ENCODE measurements around the gene ARSJ. TPM values are rescaled to one million over a fixed set of nuclear protein-coding genes. Genes with fewer than 3 reads are reported as not detected.

Gene ARSJ
- total RNA-seq, 1 experiment from 2014 or later: 43.9 TPM

DNA sequence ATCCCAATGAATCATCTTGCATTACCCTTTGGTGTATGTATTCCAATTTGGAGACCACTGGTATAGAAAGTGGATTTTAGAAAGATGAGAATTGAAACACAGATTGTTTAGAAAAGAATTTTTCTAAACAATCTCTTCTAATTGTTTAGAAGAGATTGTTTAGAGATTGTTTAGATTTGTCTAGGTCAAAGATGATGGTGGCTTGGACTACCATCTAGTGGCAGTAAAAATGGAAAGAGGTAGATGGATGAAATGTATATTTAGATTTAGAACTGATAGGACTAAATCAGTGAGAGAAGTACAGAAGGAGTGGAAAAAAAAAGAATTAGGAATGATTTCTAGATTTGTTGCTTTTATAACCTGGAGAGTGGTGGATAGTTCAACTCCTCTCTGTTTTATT is 70.6 kb downstream of the ARSJ start:
- no peaks in the 10 kb centered on the region for H3K27me3 ChIP-seq (ENCODE audit: control insufficient read depth, insufficient read depth, low read length)
- in situ Hi-C loops (cut with HindIII; ENCODE audit: low pct_unique_long_range_greater_than_20kb, low sequenced_read_pairs): no loop called here
- H3K36me3 ChIP-seq (ENCODE audit: control insufficient read depth, insufficient read depth, low read length): no peaks in the 10 kb centered on the region; the same call in 1 of the 2 replicates
- BruUV-seq (replicated peaks): no TSS peak
- intact Hi-C loops (cut with micrococcal nuclease; ENCODE audit: unreplicated experiment): no loop called here
- ATAC-seq (no peak), DNase-seq (ENCODE audit: low read depth, low spot score) (no peak)
- H3K27ac ChIP-seq (ENCODE audit: low read length): no peak overlapping the region
- no peaks in the 10 kb centered on the region for H3K4me1 ChIP-seq (ENCODE audit: control insufficient read depth, insufficient read depth, low read length)
- H3K4me3 ChIP-seq (ENCODE audit: low read depth in 2 of 2, low read length in 2 of 2): no peak overlapping the region
- TF ChIP-seq, protein P1, sequence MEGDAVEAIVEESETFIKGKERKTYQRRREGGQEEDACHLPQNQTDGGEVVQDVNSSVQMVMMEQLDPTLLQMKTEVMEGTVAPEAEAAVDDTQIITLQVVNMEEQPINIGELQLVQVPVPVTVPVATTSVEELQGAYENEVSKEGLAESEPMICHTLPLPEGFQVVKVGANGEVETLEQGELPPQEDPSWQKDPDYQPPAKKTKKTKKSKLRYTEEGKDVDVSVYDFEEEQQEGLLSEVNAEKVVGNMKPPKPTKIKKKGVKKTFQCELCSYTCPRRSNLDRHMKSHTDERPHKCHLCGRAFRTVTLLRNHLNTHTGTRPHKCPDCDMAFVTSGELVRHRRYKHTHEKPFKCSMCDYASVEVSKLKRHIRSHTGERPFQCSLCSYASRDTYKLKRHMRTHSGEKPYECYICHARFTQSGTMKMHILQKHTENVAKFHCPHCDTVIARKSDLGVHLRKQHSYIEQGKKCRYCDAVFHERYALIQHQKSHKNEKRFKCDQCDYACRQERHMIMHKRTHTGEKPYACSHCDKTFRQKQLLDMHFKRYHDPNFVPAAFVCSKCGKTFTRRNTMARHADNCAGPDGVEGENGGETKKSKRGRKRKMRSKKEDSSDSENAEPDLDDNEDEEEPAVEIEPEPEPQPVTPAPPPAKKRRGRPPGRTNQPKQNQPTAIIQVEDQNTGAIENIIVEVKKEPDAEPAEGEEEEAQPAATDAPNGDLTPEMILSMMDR (IDR thresholded peaks at IDR 0.05): peak; percentile 10; the same call in 1 of the 2 replicates
- TF ChIP-seq, protein P2, sequence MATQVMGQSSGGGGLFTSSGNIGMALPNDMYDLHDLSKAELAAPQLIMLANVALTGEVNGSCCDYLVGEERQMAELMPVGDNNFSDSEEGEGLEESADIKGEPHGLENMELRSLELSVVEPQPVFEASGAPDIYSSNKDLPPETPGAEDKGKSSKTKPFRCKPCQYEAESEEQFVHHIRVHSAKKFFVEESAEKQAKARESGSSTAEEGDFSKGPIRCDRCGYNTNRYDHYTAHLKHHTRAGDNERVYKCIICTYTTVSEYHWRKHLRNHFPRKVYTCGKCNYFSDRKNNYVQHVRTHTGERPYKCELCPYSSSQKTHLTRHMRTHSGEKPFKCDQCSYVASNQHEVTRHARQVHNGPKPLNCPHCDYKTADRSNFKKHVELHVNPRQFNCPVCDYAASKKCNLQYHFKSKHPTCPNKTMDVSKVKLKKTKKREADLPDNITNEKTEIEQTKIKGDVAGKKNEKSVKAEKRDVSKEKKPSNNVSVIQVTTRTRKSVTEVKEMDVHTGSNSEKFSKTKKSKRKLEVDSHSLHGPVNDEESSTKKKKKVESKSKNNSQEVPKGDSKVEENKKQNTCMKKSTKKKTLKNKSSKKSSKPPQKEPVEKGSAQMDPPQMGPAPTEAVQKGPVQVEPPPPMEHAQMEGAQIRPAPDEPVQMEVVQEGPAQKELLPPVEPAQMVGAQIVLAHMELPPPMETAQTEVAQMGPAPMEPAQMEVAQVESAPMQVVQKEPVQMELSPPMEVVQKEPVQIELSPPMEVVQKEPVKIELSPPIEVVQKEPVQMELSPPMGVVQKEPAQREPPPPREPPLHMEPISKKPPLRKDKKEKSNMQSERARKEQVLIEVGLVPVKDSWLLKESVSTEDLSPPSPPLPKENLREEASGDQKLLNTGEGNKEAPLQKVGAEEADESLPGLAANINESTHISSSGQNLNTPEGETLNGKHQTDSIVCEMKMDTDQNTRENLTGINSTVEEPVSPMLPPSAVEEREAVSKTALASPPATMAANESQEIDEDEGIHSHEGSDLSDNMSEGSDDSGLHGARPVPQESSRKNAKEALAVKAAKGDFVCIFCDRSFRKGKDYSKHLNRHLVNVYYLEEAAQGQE (IDR thresholded peaks at IDR 0.05; ENCODE audit: insufficient read depth in 1 of 2, low read depth in 2 of 2, low read length in 1 of 2): no peak
- H3K9me3 ChIP-seq (ENCODE audit: control insufficient read depth, insufficient read depth, low read depth, low read length): no peaks in the 10 kb centered on the region
- ChIA-PET POLR2A (no interaction called here), CTCF (no interaction called here)

DNA sequence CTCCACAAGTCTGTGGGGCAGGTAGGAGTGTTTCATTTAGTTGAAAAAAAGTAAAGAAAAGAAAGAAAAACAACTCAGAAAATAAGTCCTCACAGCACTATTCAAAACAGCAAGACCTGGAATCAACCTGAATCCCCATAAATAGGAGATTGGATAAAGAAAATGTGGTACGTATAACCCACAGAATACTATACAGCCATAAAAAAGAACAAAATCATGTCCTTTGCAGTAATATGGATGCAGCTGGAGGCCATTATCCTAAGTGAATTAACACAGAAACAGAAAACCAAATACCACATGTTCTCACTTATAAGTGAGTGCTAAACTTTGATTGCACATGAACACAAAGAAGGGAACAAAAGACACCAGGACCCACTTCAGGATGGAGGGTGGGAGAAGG is 71.9 kb downstream of the ARSJ start:
- no peak overlapping the region for H3K4me3 ChIP-seq (ENCODE audit: low read depth in 2 of 2, low read length in 2 of 2)
- TF ChIP-seq, protein P2 (IDR thresholded peaks at IDR 0.05; ENCODE audit: insufficient read depth in 1 of 2, low read depth in 2 of 2, low read length in 1 of 2): no peak
- TF ChIP-seq, protein P1 (IDR thresholded peaks at IDR 0.05): no peak
- TF ChIP-seq SIN3A (IDR thresholded peaks at IDR 0.05; ENCODE audit: borderline replicate concordance, insufficient read depth, low read depth, low read length) (no peak), TCF7L2 (IDR thresholded peaks at IDR 0.05; ENCODE audit: low read depth, low read length) (no peak), POLR2AphosphoS5 (IDR thresholded peaks at IDR 0.05; ENCODE audit: low read depth, low read length) (no peak)
- no TSS peak for BruUV-seq (replicated peaks)
- CTCF ChIA-PET: no interaction called here
- H3K27ac ChIP-seq (ENCODE audit: low read length): no peak overlapping the region
- POLR2A ChIA-PET: no interaction called here
- H3K27me3 ChIP-seq (ENCODE audit: control insufficient read depth, insufficient read depth, low read length): no peaks in the 10 kb centered on the region
- intact Hi-C loops (cut with micrococcal nuclease; ENCODE audit: unreplicated experiment): no loop called here
- H3K4me1 ChIP-seq (ENCODE audit: control insufficient read depth, insufficient read depth, low read length): no peaks in the 10 kb centered on the region
- DNase-seq (ENCODE audit: low read depth, low spot score) (no peak), ATAC-seq (no peak)
- no peaks in the 10 kb centered on the region; the same call in 1 of the 2 replicates for H3K36me3 ChIP-seq (ENCODE audit: control insufficient read depth, insufficient read depth, low read length)
- no peaks in the 10 kb centered on the region for H3K9me3 ChIP-seq (ENCODE audit: control insufficient read depth, insufficient read depth, low read depth, low read length)
- in situ Hi-C loops (cut with HindIII; ENCODE audit: low pct_unique_long_range_greater_than_20kb, low sequenced_read_pairs): no loop called here

All from Panc1 (cell line).